ENCODE measurements around the gene PTPN20. TPM values are rescaled to one million over a fixed set of nuclear protein-coding genes. Genes with fewer than 3 reads are reported as not detected.

PTPN20 gene
- total RNA-seq (2022; extraction: Qiagen RNA extraction; ENCODE audit: low read depth) = 2.8 to 5.2 TPM (median 3.9 TPM) in 5 replicates

GRCh38 chr10:46911144-46911876 is at the start of gene PTPN20:
Gene PTPN20, plus strand, starts transcription at chr10:46911428. Its CDS starts 21,072 bp downstream, at chr10:46932500.

